ENCODE data around the gene ARF5.
A peak's percentile ranks its signal among the peaks of the same experiment; 100 is the strongest.
"Not testable (repeated sequence)": the region's sequence is repeated elsewhere in the genome, so short reads cannot be mapped to it uniquely, and the experiment has no call there.

The ARF5 gene

DNA sequence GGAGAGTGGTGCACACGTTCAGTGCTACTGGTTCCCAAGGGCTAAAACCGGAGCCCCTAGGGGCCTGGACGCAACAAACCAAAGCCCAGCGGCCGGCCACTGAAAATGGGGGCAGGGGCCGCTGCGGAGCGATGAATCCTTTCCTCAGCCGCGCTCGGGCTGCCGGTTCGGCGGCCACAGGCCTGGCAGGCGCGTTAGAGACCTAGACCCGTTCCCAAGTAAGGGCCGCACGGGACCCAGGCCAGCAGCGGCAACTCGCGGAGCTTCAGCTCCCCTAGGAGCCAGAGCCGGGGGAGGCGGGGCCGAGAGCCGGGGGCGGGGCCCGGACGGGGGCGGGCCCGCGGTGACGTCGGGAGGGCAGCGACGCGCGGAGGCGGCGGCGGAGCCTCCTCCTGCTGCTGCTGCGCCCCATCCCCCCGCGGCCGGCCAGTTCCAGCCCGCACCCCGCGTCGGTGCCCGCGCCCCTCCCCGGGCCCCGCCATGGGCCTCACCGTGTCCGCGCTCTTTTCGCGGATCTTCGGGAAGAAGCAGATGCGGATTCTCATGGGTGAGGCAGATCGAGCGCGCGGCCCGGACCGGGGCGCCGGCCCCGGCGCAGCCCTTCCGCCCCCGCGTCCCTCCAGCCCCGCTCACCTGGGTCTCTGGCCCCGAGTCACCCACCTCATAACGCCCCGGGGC, at the start of gene ARF5:
TSS of gene ARF5 (plus strand) at position 393 of the 678 bp plus-strand sequence. CDS start at position 481, 88 bp downstream.
- peak; percentile 48 for DNase-seq

GRCh38 chr7:127539116-127539515, 49.1 kb upstream of the ARF5 start:
- no peak for DNase-seq

DNA sequence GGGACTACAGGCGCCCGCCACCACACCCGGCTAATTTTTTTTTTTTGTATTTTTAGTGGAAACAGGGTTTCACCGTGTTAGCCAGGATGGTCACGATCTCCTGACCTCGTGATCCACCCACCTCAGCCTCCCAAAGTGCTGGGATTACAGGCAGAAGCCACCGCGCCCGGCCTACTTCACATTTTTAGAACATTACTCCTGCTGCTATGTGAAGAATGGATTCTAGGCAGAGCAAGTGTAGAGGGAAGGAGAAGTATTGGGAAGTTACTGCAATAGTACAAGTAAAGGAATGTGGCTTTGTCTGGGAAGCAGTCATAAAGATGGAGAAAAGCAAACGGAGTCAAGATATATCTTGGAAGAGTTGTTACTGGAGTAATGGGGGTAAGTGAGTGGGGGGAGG, 47.8 kb upstream of the ARF5 start:
- not testable (repeated sequence) for DNase-seq

DNA sequence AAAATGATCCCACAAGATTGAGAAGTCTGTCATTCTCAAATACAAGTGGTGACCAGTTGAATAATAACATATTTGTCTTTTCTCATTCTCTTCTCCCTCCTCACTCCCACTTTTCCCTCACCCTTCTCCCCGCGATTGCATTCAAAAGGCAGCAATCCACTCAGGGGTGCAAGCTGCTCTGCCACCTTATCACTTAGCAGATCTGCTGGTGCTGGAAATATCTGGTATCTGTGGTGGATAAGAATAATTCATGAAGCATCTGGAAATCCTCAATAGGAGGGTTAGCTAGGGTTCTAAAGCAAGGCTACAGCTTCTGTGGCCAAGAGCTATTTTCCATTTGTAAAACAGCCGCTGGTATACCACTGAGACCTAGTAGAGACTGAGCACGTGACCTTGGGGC, 46.7 kb upstream of the ARF5 start:
- no peak for DNase-seq

DNA sequence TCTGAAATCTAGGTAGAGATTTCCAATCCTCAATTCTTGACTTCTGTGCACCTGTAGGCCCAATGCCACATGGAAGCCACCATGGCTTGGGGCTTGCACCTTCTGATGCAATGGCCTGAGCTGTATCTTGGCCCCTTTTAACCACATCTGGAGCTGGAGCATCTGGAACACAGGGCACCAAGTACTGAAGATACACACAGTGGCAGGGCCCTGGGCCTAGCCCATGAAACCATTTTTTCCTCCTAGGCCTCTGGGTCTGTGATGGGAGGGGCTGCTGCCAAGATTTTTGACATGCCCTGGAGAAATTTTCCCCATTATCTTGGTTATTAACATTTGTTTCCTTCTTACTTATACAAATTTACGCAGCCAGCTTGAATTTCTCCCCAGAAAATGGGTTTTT, 41.9 kb upstream of the ARF5 start:
- DNase-seq = no peak

GRCh38 chr7:127550247-127550646, 38.0 kb upstream of the ARF5 start:
- DNase-seq = no peak

DNA sequence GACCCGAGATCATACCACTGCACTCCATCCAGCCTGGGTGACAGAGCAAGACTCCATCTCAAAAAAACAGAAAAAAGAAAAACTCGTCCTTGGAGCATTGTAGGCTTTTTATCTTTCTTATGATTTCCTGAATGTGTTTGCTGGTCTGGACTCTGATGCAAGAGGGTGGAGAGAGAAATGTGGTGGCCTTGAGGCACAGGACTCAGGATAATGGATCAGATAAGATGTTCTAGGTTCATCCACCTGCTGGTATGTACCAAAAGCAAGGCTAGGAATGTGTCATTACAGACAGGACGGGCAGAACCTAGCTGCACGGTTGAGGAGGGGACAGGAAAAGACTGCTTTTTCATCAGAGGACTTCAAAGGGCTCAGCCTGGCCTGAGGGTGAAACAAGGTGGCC, 36.3 kb upstream of the ARF5 start:
- DNase-seq = no peak

DNA sequence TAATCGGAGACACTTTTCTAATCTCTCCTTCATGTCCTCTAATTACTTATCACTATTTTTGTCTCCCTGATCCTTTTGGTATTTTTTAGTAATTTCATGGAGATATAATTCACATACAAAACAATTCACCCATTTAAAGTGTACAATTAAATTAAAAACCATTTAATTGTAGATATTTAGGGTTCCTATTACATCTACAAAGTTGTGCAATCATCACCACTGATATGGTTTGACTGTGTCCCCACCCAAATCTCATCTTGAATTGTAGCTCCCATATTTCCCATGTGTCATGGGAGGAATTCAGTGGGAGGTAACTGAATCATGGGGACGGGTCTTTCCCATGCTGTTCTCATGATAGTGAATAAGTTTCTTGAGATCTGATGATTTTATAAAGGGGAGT, 31.8 kb upstream of the ARF5 start:
- DNase-seq = no peak

- no peak for DNase-seq
These were observed 30.4 kb upstream of the ARF5 start for GRCh38 chr7:127557803-127558202.

GRCh38 chr7:127566242-127566641, 22.0 kb upstream of the ARF5 start:
- no peak for DNase-seq

GRCh38 chr7:127568034-127568433, 20.2 kb upstream of the ARF5 start:
- DNase-seq = not testable (repeated sequence)

- DNase-seq = no peak
These were observed 16.3 kb upstream of the ARF5 start for GRCh38 chr7:127571741-127572505.

GRCh38 chr7:127578036-127578684, 10.1 kb upstream of the ARF5 start:
- DNase-seq = no peak

DNA sequence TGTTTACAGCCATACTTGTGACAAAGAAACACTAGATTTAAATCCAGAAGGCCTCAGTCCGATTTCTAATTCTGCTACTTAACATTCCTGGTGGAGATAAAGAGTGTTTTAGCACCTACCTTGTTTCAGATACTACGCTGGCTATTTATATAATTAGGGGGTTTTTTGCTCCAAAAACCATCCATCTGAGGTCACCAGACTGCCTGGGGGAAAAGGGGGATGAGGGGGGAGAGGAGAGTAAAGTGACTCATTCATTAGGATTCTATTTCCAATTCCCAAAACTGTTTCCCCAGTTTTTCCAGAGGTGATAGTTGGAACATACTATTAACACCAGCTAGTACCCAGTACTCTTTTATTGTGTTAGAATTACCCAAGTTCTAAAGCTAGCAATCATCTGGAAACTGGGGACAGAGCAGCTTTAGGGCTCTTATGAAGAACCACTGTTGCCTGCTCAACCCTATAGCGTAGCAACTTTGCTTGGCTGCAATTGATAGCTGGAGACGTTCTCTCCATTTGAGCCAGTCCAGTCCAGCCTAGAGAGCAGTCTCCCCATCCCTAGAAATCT, 9.4 kb upstream of the ARF5 start:
- no peak for DNase-seq

GRCh38 chr7:127580612-127581011, 7.6 kb upstream of the ARF5 start:
- DNase-seq = no peak

GRCh38 chr7:127581716-127582115, 6.5 kb upstream of the ARF5 start:
- DNase-seq = no peak

GRCh38 chr7:127582361-127582760, 5.8 kb upstream of the ARF5 start:
- DNase-seq = no peak

DNA sequence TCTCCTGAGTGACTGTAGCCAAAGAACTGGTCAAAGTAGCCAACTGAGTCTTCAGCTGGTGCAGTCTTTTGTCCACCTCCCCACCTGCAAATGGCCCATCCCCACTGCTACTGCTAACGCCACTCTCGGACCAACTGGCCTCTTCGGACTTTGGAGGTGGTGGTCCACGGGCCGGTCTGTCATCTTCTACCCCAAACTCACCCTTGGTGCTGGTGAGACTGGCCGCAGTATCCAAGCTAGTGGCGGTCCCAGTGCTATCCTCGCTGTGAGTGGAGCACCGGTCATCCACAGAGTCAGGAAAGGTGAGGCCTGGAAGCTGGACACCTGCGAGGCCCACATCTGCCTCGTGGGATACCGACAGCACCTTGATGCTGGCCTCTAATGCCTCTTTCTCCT, 3.6 kb upstream of the ARF5 start:
- DNase-seq = no peak

- DNase-seq = peak; percentile 17
These were observed 2.9 kb upstream of the ARF5 start, which contains the start of gene GCC1 for GRCh38 chr7:127585044-127585953. TSS of gene GCC1 (minus strand) at chr7:127585596. CDS start at chr7:127585182, 414 bp downstream.

DNA sequence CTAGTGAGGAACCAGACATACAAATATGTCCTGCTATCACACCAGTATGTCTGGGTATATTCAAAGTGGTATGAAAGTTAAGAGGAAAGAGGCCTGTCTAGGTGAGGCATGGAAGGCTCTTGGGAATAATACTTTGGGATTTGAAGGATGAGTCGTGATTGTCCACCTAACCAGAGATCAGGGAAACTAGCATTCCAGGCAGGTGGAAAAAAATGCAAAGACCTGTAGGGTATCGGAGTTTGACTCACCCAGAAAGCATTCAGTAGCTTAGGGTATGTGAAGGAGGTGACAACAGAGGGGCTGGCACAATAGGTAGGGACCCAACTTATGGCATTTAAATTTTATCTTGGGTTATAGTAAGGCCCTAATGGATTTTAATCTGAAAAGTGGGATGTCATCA, 1.9 kb upstream of the ARF5 start:
- DNase-seq = no peak

DNA sequence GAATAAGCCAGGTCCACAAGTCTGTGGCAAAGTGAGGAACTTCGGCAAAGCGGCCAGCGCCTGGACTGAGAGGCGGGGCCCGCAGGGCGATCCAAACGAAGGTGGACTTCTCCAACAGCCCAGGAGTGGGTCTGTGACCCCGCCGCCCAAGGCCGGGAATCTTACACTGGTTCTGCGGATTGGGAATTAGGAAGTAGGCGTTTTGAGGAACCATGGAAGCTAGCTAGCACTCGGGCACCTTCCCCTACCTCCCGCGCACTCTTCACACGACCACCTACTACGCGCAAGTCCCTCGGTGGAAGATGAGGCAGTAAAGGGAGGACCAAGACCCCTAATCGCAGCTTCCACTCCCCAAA, 570 bp upstream of the ARF5 start:
- no peak for DNase-seq

GRCh38 chr7:127588697-127589482, 679 bp downstream of the ARF5 start:
- no peak for DNase-seq

All from GF-D8 (cell line).